Neural progenitor cell (in vitro differentiated cells): ENCODE results near the gene C11orf54. TPM values are rescaled to one million over a fixed set of nuclear protein-coding genes. Genes with fewer than 3 reads are reported as not detected.

ENCODE experiments used
- DNase-seq: peaks from one replicate; pipeline ENCODE4 v3.0.0-alpha.2; 2016; ENCODE audit warnings: low spot score
- H2AFZ ChIP-seq: fragments of 200-600 bp; sonication (generic); replicated peaks from 2 replicates; pipeline ENCODE4 v1.6.1; 2016; ENCODE audit warnings: antibody characterized with exemption
- H3F3A ChIP-seq: fragments of 200-600 bp; sonication (generic); 2 replicates; pipeline ENCODE4 v1.6.1; 2016; ENCODE audit warnings: antibody characterized with exemption, low read depth
- H3K27ac ChIP-seq: fragments of 200-600 bp; sonication (generic); 2 replicates; pipeline ENCODE4 v1.5.1; 2016; ENCODE audit warnings: mild to moderate bottlenecking
- H3K27me3 ChIP-seq: fragments of 200-600 bp; sonication (generic); 2 replicates; pipeline ENCODE4 v1.6.1; 2016; ENCODE audit warnings: mild to moderate bottlenecking, moderate library complexity
- H3K36me3 ChIP-seq: fragments of 200-600 bp; sonication (generic); 2 replicates; pipeline ENCODE4 v1.5.1; 2016
- H3K4me1 ChIP-seq: fragments of 200-600 bp; sonication (generic); 2 replicates; pipeline ENCODE4 v1.6.1; 2016; ENCODE audit warnings: mixed run types
- H3K4me2 ChIP-seq: fragments of 200-600 bp; sonication (generic); 2 replicates; pipeline ENCODE4 v1.6.1; 2016
- H3K4me3 ChIP-seq: fragments of 200-600 bp; sonication (generic); 2 replicates; pipeline ENCODE4 v1.5.1; 2016
- H3K79me2 ChIP-seq: fragments of 200-600 bp; sonication (generic); 2 replicates; pipeline ENCODE4 v1.6.1; 2016; ENCODE audit warnings: low read depth
- H3K9ac ChIP-seq: fragments of 200-600 bp; sonication (generic); 2 replicates; pipeline ENCODE4 v1.6.1; 2016
- H3K9me3 ChIP-seq: fragments of 200-600 bp; sonication (generic); 2 replicates; pipeline ENCODE4 v1.5.1; 2016; ENCODE audit warnings: low read depth
- H4K20me1 ChIP-seq: fragments of 200-600 bp; sonication (generic); 2 replicates; pipeline ENCODE4 v1.6.1; 2016; ENCODE audit warnings: low read depth
- H3K27ac Mint-ChIP-seq: 3 replicates; pipeline ENCODE4 v1.8.0; 2021; ENCODE audit warnings: mixed read lengths
- H3K27me3 Mint-ChIP-seq: 2 replicates; pipeline ENCODE4 v1.8.0; 2022; ENCODE audit warnings: low read depth, mild to moderate bottlenecking, inconsistent platforms, moderate library complexity, mixed read lengths; ENCODE audit not compliant: insufficient read depth
- H3K36me3 Mint-ChIP-seq: 3 replicates; pipeline ENCODE4 v1.8.0; 2021; ENCODE audit warnings: mixed read lengths
- H3K4me1 Mint-ChIP-seq: 3 replicates; pipeline ENCODE4 v1.8.0; 2021; ENCODE audit warnings: mixed read lengths
- H3K4me3 Mint-ChIP-seq: 3 replicates; pipeline ENCODE4 v1.8.0; 2021; ENCODE audit warnings: mild to moderate bottlenecking, moderate library complexity, mixed read lengths
- H3K9me3 Mint-ChIP-seq: 3 replicates; pipeline ENCODE4 v1.8.0; 2020; ENCODE audit warnings: mixed read lengths
- EZH2 ChIP-seq: fragments of 200-600 bp; sonication (generic); IDR thresholded peaks from 2 replicates; pipeline ENCODE4 v1.6.1; 2017; ENCODE audit warnings: antibody characterized with exemption, mild to moderate bottlenecking, moderate library complexity
- EZH2phosphoT487 ChIP-seq: fragments of 200-600 bp; sonication (generic); IDR thresholded peaks from 2 replicates; pipeline ENCODE4 v1.6.1; 2017; ENCODE audit warnings: antibody characterized with exemption
- total RNA-seq: library from RNA; depleted of rRNA; stranded (reverse); fragments of >200 nt; gene quantifications from 2 replicates; pipeline ENCODE4 v1.2.3, GENCODE V29; 2015; ENCODE audit warnings: low replicate concordance
- TF ChIP-seq, protein P1 (sequence below): fragments of 200-600 bp; sonication (generic); IDR thresholded peaks from 2 replicates; pipeline ENCODE4 v1.5.1; 2017; ENCODE audit warnings: antibody characterized with exemption, mild to moderate bottlenecking

Gene C11orf54
- total RNA-seq, 1 donor from 2014 or later: 44.3 TPM

DNA sequence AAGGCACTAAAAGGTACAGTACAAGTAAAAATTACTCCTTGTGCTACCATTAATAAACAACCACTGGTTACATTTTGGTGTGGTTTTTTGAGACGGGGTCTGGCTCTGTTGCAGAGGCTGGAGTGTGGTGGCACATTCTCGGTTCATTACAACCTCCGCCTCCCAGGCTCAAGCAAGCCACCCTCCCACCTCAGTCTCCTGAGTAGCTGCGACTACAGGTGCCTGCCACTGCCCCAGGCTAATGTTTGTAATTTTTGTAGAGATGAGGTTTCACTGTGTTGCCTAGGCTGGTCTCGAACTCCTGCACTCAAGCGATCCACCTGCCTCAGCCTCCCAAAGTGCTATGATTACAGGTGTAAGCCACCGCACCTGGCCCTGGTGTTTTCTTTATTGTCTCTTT, 20.9 kb upstream of the C11orf54 start:
- no peak for DNase-seq
- no peak overlapping the region for H3K27ac ChIP-seq
- H4K20me1 ChIP-seq: no peaks in the 10 kb centered on the region
- Mint-ChIP-seq H3K4me3 (no peak overlapping the region), H3K9me3 (no peaks in the 10 kb centered on the region), H3K4me1 (no peaks in the 10 kb centered on the region), H3K36me3 (peaks cover 35% of the 10 kb centered on the region), H3K27me3 (no peaks in the 10 kb centered on the region), H3K27ac (no peak overlapping the region)
- peaks cover 6% of the 10 kb centered on the region for H3F3A ChIP-seq
- H3K4me3 ChIP-seq: no peak overlapping the region
- H3K4me2 ChIP-seq: no peak overlapping the region
- no peaks in the 10 kb centered on the region for H3K4me1 ChIP-seq
- no peak for TF ChIP-seq EZH2
- TF ChIP-seq, protein P1, sequence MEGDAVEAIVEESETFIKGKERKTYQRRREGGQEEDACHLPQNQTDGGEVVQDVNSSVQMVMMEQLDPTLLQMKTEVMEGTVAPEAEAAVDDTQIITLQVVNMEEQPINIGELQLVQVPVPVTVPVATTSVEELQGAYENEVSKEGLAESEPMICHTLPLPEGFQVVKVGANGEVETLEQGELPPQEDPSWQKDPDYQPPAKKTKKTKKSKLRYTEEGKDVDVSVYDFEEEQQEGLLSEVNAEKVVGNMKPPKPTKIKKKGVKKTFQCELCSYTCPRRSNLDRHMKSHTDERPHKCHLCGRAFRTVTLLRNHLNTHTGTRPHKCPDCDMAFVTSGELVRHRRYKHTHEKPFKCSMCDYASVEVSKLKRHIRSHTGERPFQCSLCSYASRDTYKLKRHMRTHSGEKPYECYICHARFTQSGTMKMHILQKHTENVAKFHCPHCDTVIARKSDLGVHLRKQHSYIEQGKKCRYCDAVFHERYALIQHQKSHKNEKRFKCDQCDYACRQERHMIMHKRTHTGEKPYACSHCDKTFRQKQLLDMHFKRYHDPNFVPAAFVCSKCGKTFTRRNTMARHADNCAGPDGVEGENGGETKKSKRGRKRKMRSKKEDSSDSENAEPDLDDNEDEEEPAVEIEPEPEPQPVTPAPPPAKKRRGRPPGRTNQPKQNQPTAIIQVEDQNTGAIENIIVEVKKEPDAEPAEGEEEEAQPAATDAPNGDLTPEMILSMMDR: no peak
- no peak overlapping the region for H3K9ac ChIP-seq
- no peak overlapping the region for H2AFZ ChIP-seq
- peaks cover 15% of the 10 kb centered on the region for H3K36me3 ChIP-seq
- no peaks in the 10 kb centered on the region for H3K27me3 ChIP-seq
- H3K9me3 ChIP-seq: no peaks in the 10 kb centered on the region
- H3K79me2 ChIP-seq: no peaks in the 10 kb centered on the region

DNA sequence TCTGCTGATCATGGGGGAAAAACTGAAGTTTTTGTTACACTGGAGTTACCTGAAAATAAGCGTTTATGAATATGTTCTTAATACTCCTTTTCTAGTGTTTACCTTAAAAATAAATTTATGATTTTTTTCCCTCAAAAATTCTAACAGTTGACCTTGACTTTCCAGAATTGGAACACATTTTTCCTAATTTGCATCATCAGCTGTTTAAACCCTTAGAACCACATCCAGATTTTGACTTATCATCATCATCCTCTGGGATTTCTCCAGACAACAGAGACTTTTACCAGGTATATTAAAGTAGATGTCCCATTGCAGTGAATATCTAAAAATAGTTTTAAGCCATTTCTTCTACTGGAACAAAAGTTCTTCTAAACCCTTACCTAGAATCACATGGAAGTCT, 17.4 kb upstream of the C11orf54 start:
- peaks cover 34% of the 10 kb centered on the region for H3K36me3 Mint-ChIP-seq
- no peak overlapping the region for H3K4me2 ChIP-seq

DNA sequence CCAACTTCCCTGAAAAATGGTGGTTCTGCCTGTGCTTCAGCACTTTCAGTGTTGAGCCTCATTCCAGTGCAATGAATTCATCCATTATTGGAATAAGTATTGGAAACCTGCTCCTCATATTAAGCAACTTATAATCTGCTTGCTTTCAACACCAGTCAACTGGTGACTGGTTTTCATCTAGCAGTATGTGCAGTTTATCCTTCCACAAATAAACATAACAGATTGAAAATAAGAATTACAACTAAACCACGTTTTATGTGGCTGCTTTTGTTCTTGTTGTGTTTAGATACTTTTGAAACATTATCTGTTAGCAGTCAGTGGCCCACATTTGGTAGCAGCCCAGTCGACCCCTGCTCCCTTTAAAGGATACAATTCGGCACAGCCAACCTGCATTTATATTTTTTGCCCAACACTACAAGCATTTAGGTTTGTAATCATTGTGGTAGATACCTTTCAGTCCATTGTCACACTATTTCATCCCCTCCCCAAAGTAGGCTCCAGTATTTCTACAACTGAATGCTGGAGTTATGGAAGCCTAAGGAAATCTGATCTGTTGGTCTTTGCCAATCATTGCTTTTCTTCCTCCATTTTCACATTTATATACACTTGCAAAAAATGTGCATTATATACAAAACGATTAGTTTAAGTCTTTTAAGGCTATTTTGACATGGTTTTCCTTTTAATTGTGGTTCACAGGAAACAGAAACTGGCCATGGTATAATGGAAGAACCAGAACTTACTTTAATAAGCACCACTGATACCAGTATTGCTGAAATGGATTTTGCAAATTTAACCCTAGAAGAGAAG, 13.3 kb upstream of the C11orf54 start:
- peaks cover 29% of the 10 kb centered on the region for H4K20me1 ChIP-seq
- peak overlapping the region; percentile 67 for H3K27ac ChIP-seq
- Mint-ChIP-seq H3K27me3 (no peaks in the 10 kb centered on the region), H3K4me1 (no peaks in the 10 kb centered on the region), H3K9me3 (no peaks in the 10 kb centered on the region), H3K27ac (no peak overlapping the region), H3K4me3 (no peak overlapping the region), H3K36me3 (peaks cover 30% of the 10 kb centered on the region)
- H3K4me2 ChIP-seq: no peak overlapping the region
- DNase-seq: no peak
- no peaks in the 10 kb centered on the region for H3K27me3 ChIP-seq
- no peak overlapping the region for H3K9ac ChIP-seq
- no peak overlapping the region for H2AFZ ChIP-seq
- H3K4me1 ChIP-seq: no peaks in the 10 kb centered on the region
- peaks cover 56% of the 10 kb centered on the region for H3K36me3 ChIP-seq
- no peaks in the 10 kb centered on the region for H3K9me3 ChIP-seq
- H3K4me3 ChIP-seq: no peak overlapping the region
- TF ChIP-seq EZH2 (no peak), EZH2phosphoT487 (no peak)
- TF ChIP-seq, protein P1: no peak
- H3F3A ChIP-seq: peaks cover 77% of the 10 kb centered on the region
- H3K79me2 ChIP-seq: peaks cover 13% of the 10 kb centered on the region

More for the DNA sequence above, 17.4 kb upstream of the C11orf54 start:
- no peak for DNase-seq
- no peaks in the 10 kb centered on the region for H3K9me3 Mint-ChIP-seq
- no peaks in the 10 kb centered on the region for H3K27me3 Mint-ChIP-seq
- Histone ChIP-seq H3K4me1 (no peaks in the 10 kb centered on the region), H3K27ac (no peak overlapping the region), H4K20me1 (no peaks in the 10 kb centered on the region), H3K4me3 (no peak overlapping the region), H3K36me3 (peaks cover 29% of the 10 kb centered on the region), H2AFZ (no peak overlapping the region), H3F3A (peaks cover 36% of the 10 kb centered on the region), H3K9ac (no peak overlapping the region), H3K27me3 (no peaks in the 10 kb centered on the region), H3K9me3 (no peaks in the 10 kb centered on the region), H3K79me2 (no peaks in the 10 kb centered on the region)
- no peak overlapping the region for H3K27ac Mint-ChIP-seq
- TF ChIP-seq, protein P1: no peak
- TF ChIP-seq EZH2 (no peak), EZH2phosphoT487 (no peak)
- H3K4me3 Mint-ChIP-seq: no peak overlapping the region
- no peaks in the 10 kb centered on the region for H3K4me1 Mint-ChIP-seq
